ENCODE results near the gene ACOT11.

Gene ACOT11

GRCh38 chr1:54652168-54652567 is 104.1 kb downstream of the ACOT11 start:
- no peak for DNase-seq

DNA sequence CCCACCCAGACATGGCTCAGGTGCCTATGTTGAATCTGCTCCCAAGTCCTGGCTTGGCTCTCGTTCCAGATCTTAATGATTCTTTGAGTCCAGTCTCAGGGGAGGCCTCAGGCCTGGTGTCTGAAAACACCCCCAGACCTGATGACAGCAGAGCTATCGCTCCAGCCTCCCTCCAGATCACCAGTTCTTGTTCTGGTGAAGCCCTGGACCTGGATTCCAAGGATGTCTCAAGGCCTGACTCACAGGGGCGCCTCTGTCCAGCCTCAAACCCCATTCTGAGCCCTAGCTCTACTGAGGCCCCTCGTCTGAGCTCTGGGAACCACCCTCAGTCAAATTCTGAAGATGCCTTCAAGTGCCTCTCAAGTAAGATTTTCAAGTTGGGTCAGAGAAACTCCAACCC is 105.0 kb downstream of the ACOT11 start:
- no peak for DNase-seq

GRCh38 chr1:54658164-54658913 is 110.3 kb downstream of the ACOT11 start:
- DNase-seq, result no peak
